GM23338 (cell line): Measurements from ENCODE around the gene P2RY12. TPM values are rescaled to one million over a fixed set of nuclear protein-coding genes. Genes with fewer than 3 reads are reported as not detected.

Experiments used
- ATAC-seq: fragments of 200-7000 bp; cut with Tn5 transposase; 3 replicates; pipeline ENCODE4 v1.9.1; 2020
- DNase-seq: peaks from one replicate; pipeline ENCODE4 v3.0.0-alpha.2; 2015; ENCODE audit warnings: low spot score
- H2AFZ ChIP-seq: fragments of 200-600 bp; sonication (generic); 2 replicates; pipeline ENCODE4 v1.8.0; 2016; ENCODE audit warnings: antibody characterized with exemption, mild to moderate bottlenecking, moderate library complexity
- H3F3A ChIP-seq: fragments of 200-600 bp; sonication (generic); replicated peaks from 2 replicates; pipeline ENCODE4 v1.8.0; 2017; ENCODE audit warnings: antibody characterized with exemption, mixed run types, low read depth
- H3K27ac ChIP-seq: fragments of 200-600 bp; sonication (generic); 2 replicates; pipeline ENCODE4 v1.6.1; 2016; ENCODE audit warnings: low read depth
- H3K27me3 ChIP-seq: fragments of 200-600 bp; sonication (generic); 2 replicates; pipeline ENCODE4 v1.8.0; 2016; ENCODE audit warnings: mild to moderate bottlenecking, mixed run types, moderate library complexity; ENCODE audit not compliant: insufficient read depth
- H3K36me3 ChIP-seq: fragments of 200-600 bp; sonication (generic); 2 replicates; pipeline ENCODE4 v1.8.0; 2016; ENCODE audit warnings: mild to moderate bottlenecking; ENCODE audit not compliant: insufficient read depth
- H3K4me1 ChIP-seq: fragments of 200-600 bp; sonication (generic); 2 replicates; pipeline ENCODE4 v1.8.0; 2016; ENCODE audit warnings: mild to moderate bottlenecking, moderate library complexity; ENCODE audit not compliant: insufficient read depth
- H3K4me2 ChIP-seq: fragments of 200-600 bp; sonication (generic); 2 replicates; pipeline ENCODE4 v1.7.1; 2017; ENCODE audit warnings: mixed run types
- H3K4me3 ChIP-seq: fragments of 200-600 bp; sonication (generic); 2 replicates; pipeline ENCODE4 v1.6.1; 2016; ENCODE audit warnings: mixed run types
- H3K79me2 ChIP-seq: fragments of 200-600 bp; sonication (generic); replicated peaks from 2 replicates; pipeline ENCODE4 v1.8.0; 2017; ENCODE audit warnings: mild to moderate bottlenecking; ENCODE audit not compliant: insufficient read depth
- H3K9me2 ChIP-seq: fragments of 200-600 bp; sonication (generic); 2 replicates; pipeline ENCODE4 v1.8.0; 2017; ENCODE audit not compliant: insufficient read depth
- H4K20me1 ChIP-seq: fragments of 200-600 bp; sonication (generic); replicated peaks from 2 replicates; pipeline ENCODE4 v1.8.0; 2017; ENCODE audit warnings: mild to moderate bottlenecking; ENCODE audit not compliant: insufficient read depth
- H3K27ac Mint-ChIP-seq: 2 replicates; pipeline ENCODE4 v1.8.0; 2020; ENCODE audit warnings: inconsistent platforms, mild to moderate bottlenecking, moderate library complexity, mixed read lengths
- H3K27me3 Mint-ChIP-seq: 3 replicates; pipeline ENCODE4 v1.8.0; 2022; ENCODE audit warnings: low read depth, mild to moderate bottlenecking, moderate library complexity, mixed read lengths, inconsistent platforms; ENCODE audit not compliant: insufficient read depth, poor library complexity
- H3K36me3 Mint-ChIP-seq: 3 replicates; pipeline ENCODE4 v1.8.0; 2021; ENCODE audit warnings: low read depth, mild to moderate bottlenecking, inconsistent platforms, moderate library complexity, mixed read lengths
- H3K4me1 Mint-ChIP-seq: 3 replicates; pipeline ENCODE4 v1.8.0; 2020; ENCODE audit warnings: mild to moderate bottlenecking, inconsistent platforms, mixed read lengths
- H3K4me3 Mint-ChIP-seq: 3 replicates; pipeline ENCODE4 v1.8.0; 2021; ENCODE audit warnings: moderate library complexity, mild to moderate bottlenecking, inconsistent platforms, mixed read lengths
- H3K9me3 Mint-ChIP-seq: 3 replicates; pipeline ENCODE4 v1.8.0; 2020; ENCODE audit warnings: moderate library complexity, mild to moderate bottlenecking, inconsistent platforms, mixed read lengths
- CREB1 ChIP-seq: fragments of 250-450 bp; sonication (Bioruptor Pico); IDR thresholded peaks from 2 replicates; pipeline ENCODE4 v1.5.0; 2020; ENCODE audit warnings: low read depth, mild to moderate bottlenecking, moderate library complexity
- CTCF ChIP-seq, 2 experiments: fragments of 200-600 bp in 1 of 2; sonication (generic) in 1 of 2; conservative IDR thresholded peaks; 2 replicates each; pipeline versions ENCODE4 v1.5.1 to v1.6.1; 2016 to 2017; ENCODE audit warnings: antibody characterized with exemption in 2 of 2, low read depth in 2 of 2, mild to moderate bottlenecking in 2 of 2, moderate library complexity in 1 of 2
- ETS1 ChIP-seq: IDR thresholded peaks from 2 replicates; pipeline ENCODE4 v1.6.1; 2016; ENCODE audit warnings: antibody characterized with exemption
- EZH2 ChIP-seq: fragments of 200-600 bp; sonication (generic); IDR thresholded peaks from one replicate; pipeline ENCODE4 v1.8.0; 2017; ENCODE audit warnings: antibody characterized with exemption, mild to moderate bottlenecking, low read depth; ENCODE audit not compliant: unreplicated experiment
- EZH2phosphoT487 ChIP-seq: fragments of 200-600 bp; sonication (generic); IDR thresholded peaks from one replicate; pipeline ENCODE4 v1.8.1; 2018; ENCODE audit warnings: antibody characterized with exemption; ENCODE audit not compliant: unreplicated experiment
- JUNB ChIP-seq: IDR thresholded peaks from one replicate; pipeline ENCODE4 v1.6.1; 2016; ENCODE audit warnings: antibody characterized with exemption; ENCODE audit not compliant: unreplicated experiment
- NANOG ChIP-seq: IDR thresholded peaks from 2 replicates; pipeline ENCODE4 v1.6.1; 2016; ENCODE audit warnings: antibody characterized with exemption, borderline replicate concordance
- STAT1 ChIP-seq: IDR thresholded peaks from one replicate; pipeline ENCODE4 v1.6.1; 2016; ENCODE audit warnings: antibody characterized with exemption; ENCODE audit not compliant: unreplicated experiment
- ZNF114 ChIP-seq: fragments of 250-450 bp; sonication (Bioruptor Pico); IDR thresholded peaks from 2 replicates; pipeline ENCODE4 v1.5.0; 2020; ENCODE audit warnings: mild to moderate bottlenecking, moderate library complexity
- ZNF331 ChIP-seq: fragments of 250-450 bp; sonication (Bioruptor Pico); IDR thresholded peaks from 2 replicates; pipeline ENCODE4 v1.5.0; 2020; ENCODE audit warnings: low read depth, mild to moderate bottlenecking, moderate library complexity
- ZNF462 ChIP-seq: fragments of 250-450 bp; sonication (Bioruptor Pico); IDR thresholded peaks from 2 replicates; pipeline ENCODE4 v1.5.0; 2020; ENCODE audit warnings: mild to moderate bottlenecking, moderate library complexity
- polyA plus RNA-seq: library from polyadenylated mRNA; unstranded; fragments of >200 nt; fragmentation: Nextera tagmentation; extraction: Ambion mirVana; gene quantifications from 2 replicates; pipeline ENCODE4 v1.2.1, GENCODE V29; 2016
- total RNA-seq: library from RNA; depleted of rRNA; stranded (reverse); fragments of >200 nt; shearing (Covaris generic); gene quantifications from 2 replicates; pipeline ENCODE4 v1.2.3, GENCODE V29; 2014

Gene P2RY12
- total and polyA plus RNA-seq, 2 experiments from 2014 or later, result 1.1 TPM; not detected in 1

GRCh38 chr3:151387432-151387831, 2.9 kb upstream of the P2RY12 start (continued):
- no peak for TF ChIP-seq ZNF462 (CRISPR knock-in tag)
- TF ChIP-seq EZH2phosphoT487, result no peak
- TF ChIP-seq CREB1 (CRISPR knock-in tag), result no peak
- TF ChIP-seq ZNF331 (CRISPR knock-in tag), result no peak
- no peak for TF ChIP-seq JUNB
- no peak for TF ChIP-seq NANOG
- no peak for TF ChIP-seq CTCF (conservative IDR thresholded peaks at IDR 0.05; ENCODE audit: low read depth in 2 of 2)
- TF ChIP-seq STAT1, result no peak

GRCh38 chr3:151386056-151386455, 1.5 kb upstream of the P2RY12 start:
- Histone ChIP-seq H3K79me2 (no peaks in the 10 kb centered on the region), H3K9me2 (no peaks in the 10 kb centered on the region), H3K36me3 (peaks cover 10% of the 10 kb centered on the region; the same call in 1 of the 2 replicates), H3K4me3 (no peak overlapping the region), H4K20me1 (no peaks in the 10 kb centered on the region), H3K27ac (no peak overlapping the region), H3F3A (no peaks in the 10 kb centered on the region), H3K4me1 (peaks cover 2% of the 10 kb centered on the region; the same call in 1 of the 2 replicates), H3K27me3 (no peaks in the 10 kb centered on the region), H2AFZ (no peak overlapping the region), H3K4me2 (no peak overlapping the region)
- Mint-ChIP-seq H3K27me3 (no peaks in the 10 kb centered on the region), H3K4me3 (no peak overlapping the region), H3K9me3 (no peaks in the 10 kb centered on the region), H3K36me3 (peaks cover 23% of the 10 kb centered on the region), H3K27ac (no peak overlapping the region), H3K4me1 (peaks cover 10% of the 10 kb centered on the region)
- DNase-seq, result no peak
- TF ChIP-seq ZNF114 (no peak), EZH2 (no peak), STAT1 (no peak), ETS1 (no peak), NANOG (no peak)
- ATAC-seq, result no peak
